ENCODE measurements around the gene CLDND2.
"Not testable (repeated sequence)": the region's sequence is repeated elsewhere in the genome, so short reads cannot be mapped to it uniquely, and the experiment has no call there.

- not testable (repeated sequence) for TF ChIP-seq CTCF, POLR2A (IDR thresholded peaks at IDR 0.05)
Observed at GRCh38 chr19:51416422-51416821, 47.6 kb upstream of the CLDND2 start.

Measured in esophagus squamous epithelium (tissue), 4 donors.